ENCODE measurements around the gene C3orf85.

The C3orf85 gene

GRCh38 chr3:109175411-109175810, 38.9 kb downstream of the C3orf85 start:
- POLR2A ChIA-PET, result no interaction called here
- TF ChIP-seq ZNF639 (tag by site-specific recombination; IDR thresholded peaks at IDR 0.05), result no peak
- TF ChIP-seq KLF16 (tag by site-specific recombination; IDR thresholded peaks at IDR 0.05), result no peak
- TF ChIP-seq ZNF837 (tag by site-specific recombination; IDR thresholded peaks at IDR 0.05), result no peak
- TF ChIP-seq ZBTB49 (tag by site-specific recombination; IDR thresholded peaks at IDR 0.05; ENCODE audit: low read depth), result no peak
- no peak for TF ChIP-seq GLI4 (tag by site-specific recombination; IDR thresholded peaks at IDR 0.05)
- TF ChIP-seq BCL11A (tag by site-specific recombination; IDR thresholded peaks at IDR 0.05; ENCODE audit: low read depth), result no peak
- TF ChIP-seq ZFHX2 (tag by site-specific recombination; conservative IDR thresholded peaks at IDR 0.05), result no peak
- TF ChIP-seq ZNF600 (tag by site-specific recombination; IDR thresholded peaks at IDR 0.05), result no peak
- no peak for TF ChIP-seq ZNF792 (tag by site-specific recombination; IDR thresholded peaks at IDR 0.05)
- no peak for TF ChIP-seq ZNF571 (tag by site-specific recombination; IDR thresholded peaks at IDR 0.05)
- no peak for TF ChIP-seq MYNN (tag by site-specific recombination; IDR thresholded peaks at IDR 0.05; ENCODE audit: borderline replicate concordance)
- no peak for TF ChIP-seq KLF7 (tag by site-specific recombination; IDR thresholded peaks at IDR 0.05; ENCODE audit: borderline replicate concordance)
- no peak for TF ChIP-seq ZNF645 (tag by site-specific recombination; IDR thresholded peaks at IDR 0.05)
- TF ChIP-seq PRDM4 (tag by site-specific recombination; IDR thresholded peaks at IDR 0.05), result no peak
- no peak for TF ChIP-seq ZNF112 (tag by site-specific recombination; IDR thresholded peaks at IDR 0.05)
- TF ChIP-seq ZNF292 (tag by site-specific recombination; IDR thresholded peaks at IDR 0.05; ENCODE audit: borderline replicate concordance, low read depth), result no peak
- TF ChIP-seq KLF17 (tag by site-specific recombination; IDR thresholded peaks at IDR 0.05), result no peak
- H3K27ac ChIP-seq (ENCODE audit: extremely low read depth, low read depth, low read length), result no peak overlapping the region
- no peaks in the 10 kb centered on the region for H3K4me1 ChIP-seq (ENCODE audit: control insufficient read depth, insufficient read depth, low read length)
- CTCF ChIA-PET, result no interaction called here
- H3K9me3 ChIP-seq (ENCODE audit: control insufficient read depth, insufficient read depth, low read depth, low read length), result no peaks in the 10 kb centered on the region
- H3K4me3 ChIP-seq (ENCODE audit: low read depth, low read length), result no peak overlapping the region
- no peaks in the 10 kb centered on the region for H3K36me3 ChIP-seq (ENCODE audit: control insufficient read depth in 2 of 2, insufficient read depth in 1 of 2, low read length in 2 of 2)

DNA sequence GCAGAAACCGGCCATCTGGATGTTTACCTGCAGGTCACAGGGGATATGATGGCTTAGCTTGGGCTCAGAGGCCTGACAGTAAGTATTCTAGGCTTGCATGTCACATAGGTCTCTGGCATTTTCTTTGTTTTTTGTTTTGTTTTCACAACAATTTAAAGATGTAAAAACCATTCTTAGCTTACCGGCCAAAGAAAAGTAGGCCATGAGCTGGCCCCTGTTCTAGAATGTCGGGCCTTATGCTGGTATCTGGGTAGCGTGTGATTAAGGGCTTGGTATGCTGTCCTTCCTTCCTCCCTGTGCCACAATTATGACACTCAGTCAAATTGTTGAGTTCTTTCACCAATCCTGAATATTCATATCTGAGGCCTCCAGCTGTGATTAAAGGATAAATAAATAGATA, 40.2 kb downstream of the C3orf85 start:
- ChIA-PET CTCF (no interaction called here), POLR2A (no interaction called here)
- H3K27ac ChIP-seq (ENCODE audit: extremely low read depth, low read depth, low read length), result no peak overlapping the region
- no peaks in the 10 kb centered on the region for H3K9me3 ChIP-seq (ENCODE audit: control insufficient read depth, insufficient read depth, low read depth, low read length)
- H3K4me3 ChIP-seq (ENCODE audit: low read depth, low read length), result no peak overlapping the region
- H3K4me1 ChIP-seq (ENCODE audit: control insufficient read depth, insufficient read depth, low read length), result no peaks in the 10 kb centered on the region
- H3K36me3 ChIP-seq (ENCODE audit: control insufficient read depth in 2 of 2, insufficient read depth in 1 of 2, low read length in 2 of 2), result no peaks in the 10 kb centered on the region
- TF ChIP-seq ZNF114 (tag by site-specific recombination; IDR thresholded peaks at IDR 0.05) (no peak), ZNF169 (tag by site-specific recombination; IDR thresholded peaks at IDR 0.05) (no peak), ZNF280C (tag by site-specific recombination; IDR thresholded peaks at IDR 0.05) (no peak), ZNF157 (tag by site-specific recombination; IDR thresholded peaks at IDR 0.05) (no peak), MEIS1 (CRISPR knock-in tag; IDR thresholded peaks at IDR 0.05; ENCODE audit: borderline replicate concordance) (no peak), WT1 (tag by site-specific recombination; IDR thresholded peaks at IDR 0.05) (no peak), ZNF48 (tag by site-specific recombination; IDR thresholded peaks at IDR 0.05) (no peak), ZNF704 (tag by site-specific recombination; IDR thresholded peaks at IDR 0.05) (no peak), ZNF571 (tag by site-specific recombination; IDR thresholded peaks at IDR 0.05) (no peak)
